ENCODE results near the gene SCN5A.

SCN5A gene

DNA sequence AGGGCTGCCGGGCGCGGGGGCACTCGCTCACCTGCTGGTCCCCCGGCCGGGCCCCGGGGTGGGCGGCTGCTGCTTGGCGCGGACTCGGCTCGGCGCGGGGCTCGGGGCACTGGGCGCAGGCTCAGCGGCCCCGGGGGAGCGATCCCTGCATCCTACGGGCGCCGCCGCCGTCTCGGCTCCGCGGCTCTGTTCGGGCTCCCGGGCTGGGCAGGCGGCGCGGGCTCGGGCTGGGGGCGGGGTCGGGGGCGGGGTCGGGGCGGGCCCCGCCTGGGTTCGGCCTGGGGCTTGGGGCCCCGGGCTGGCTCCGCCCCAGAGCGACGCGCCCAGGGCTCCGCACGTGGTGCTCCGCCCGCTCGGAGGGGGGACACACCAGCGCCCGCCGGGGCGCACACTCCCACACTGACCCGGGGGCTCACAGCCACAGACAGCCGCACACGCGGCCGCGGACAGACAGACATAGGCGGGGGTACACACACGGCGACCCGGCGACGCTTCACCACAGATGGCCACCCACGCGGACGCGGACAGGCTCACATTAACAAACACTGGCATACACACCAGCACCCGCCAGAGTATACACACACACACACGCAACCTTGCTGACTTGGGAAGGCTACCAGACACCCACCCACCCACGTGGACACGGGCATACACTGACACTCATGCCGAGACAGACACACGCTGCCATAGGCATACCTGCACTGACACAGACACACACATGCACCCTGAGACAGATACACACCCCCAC is at the start of gene SCN5A:
TSS of gene SCN5A (minus strand) at position 188 of the 748 bp plus-strand sequence. CDS start 16,380 bp downstream, outside the sequence.
- peak; percentile 39 for DNase-seq

DNA sequence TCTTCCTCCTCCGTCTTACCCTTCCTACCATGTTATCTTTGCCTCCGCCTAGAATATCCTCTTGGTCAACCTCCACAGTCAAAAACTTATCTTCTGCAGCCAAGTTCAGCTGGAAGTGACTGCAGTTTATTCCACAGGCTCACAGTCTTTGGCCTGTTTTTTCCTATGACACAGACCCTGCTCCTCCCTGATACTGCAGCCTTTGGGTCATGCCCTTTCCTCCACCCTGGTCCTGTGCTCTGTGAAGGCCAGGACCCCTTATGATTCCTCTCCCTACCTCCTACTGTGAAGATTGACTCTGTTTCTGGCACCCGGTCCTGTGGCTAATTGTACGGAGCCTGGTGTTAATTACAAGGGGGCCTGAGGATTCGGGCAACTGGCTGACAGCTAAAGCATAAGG is 49.3 kb upstream of the SCN5A start:
- DNase-seq, result no peak

DNA sequence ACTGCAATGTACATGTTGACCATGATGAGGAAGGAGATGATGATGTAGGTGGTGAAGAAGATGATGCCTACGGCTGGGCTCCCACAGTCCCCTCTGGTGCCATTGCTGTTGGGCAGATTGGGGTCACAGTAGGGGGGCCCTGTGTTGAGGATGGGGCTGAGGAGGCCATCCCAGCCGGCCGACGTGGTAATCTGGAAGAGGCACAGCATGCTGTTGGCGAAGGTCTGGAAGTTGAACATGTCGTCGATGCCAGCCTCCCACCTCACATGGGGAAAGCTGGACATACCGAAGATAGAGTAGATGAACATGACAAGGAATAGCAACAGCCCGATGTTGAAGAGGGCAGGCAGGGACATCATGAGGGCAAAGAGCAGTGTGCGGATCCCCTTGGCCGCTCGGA is 48.6 kb upstream of the SCN5A start:
- no peak for DNase-seq

DNA sequence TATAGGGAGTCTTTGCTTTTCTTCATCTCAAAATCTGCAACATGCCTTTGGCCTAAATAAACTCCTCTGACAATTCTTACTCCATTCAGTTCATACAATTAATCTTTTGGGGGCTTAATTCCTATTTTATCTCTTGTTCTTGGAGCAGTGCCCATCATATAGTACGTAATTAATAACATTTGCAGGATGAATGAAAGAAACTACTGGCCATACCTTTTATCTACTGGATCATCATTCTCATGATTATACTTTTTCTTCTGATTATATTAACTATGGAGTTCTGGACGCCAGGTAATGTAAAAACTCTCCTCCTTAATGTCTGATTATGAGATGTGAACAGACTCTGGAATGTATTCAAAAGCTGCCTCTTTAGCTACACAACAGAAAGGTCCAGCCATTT is 46.5 kb upstream of the SCN5A start:
- no peak for DNase-seq

DNA sequence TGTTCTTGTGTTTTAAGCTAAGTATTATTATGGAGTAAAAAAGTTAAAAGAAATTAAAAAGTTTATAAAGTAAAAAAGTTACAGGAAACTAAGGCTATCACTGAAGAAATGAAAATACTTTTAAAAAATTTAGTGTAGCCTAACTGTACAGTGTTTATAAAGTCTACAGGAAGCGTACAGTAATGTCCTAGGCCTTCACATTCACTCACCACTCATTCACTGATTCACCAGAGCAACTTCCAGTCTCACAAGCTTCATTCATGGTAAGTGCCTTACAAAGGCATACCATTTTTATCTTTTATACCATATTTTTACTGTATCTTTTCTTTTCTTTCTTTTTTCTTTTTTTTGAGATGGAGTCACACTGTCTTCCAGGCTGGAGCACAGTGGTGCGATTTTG is 40.7 kb upstream of the SCN5A start:
- DNase-seq, result no peak

DNA sequence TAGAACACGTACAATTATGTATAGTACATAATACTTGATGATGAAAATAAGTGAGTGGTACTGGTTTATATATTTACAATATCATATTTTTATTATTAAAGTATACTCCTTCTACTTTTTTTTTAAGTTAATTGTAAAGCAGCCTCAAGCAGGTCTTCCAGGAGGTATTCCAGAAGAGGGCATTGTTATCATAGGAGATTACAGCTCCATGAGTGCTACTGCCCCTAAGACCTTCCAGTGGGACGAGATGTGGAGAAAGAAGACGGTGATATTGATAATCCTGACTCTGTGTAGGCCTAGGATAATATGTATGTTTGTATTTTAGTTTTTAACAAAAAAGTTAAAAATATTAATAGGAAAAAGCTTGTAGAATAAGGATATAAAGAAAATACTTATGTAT is 40.3 kb upstream of the SCN5A start:
- peak; percentile 14 for DNase-seq

DNA sequence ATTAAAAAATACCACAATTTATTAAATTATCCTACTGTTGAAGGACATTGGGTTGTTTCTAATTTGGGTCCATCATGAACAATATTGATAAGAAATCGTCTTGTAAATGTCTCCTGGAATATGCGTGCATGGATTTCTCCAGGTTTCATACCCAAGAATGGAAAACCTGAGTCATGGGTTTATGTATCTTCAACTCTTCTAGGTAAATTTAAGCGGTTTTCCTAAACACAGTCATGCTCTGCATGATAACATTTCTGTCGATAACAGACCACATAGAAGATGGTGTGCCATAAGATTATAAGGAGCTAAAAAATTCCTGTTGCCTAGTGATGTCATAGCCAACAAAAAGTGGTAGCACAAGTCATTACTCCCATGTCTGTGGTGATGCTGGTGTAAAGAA is 39.9 kb upstream of the SCN5A start:
- no peak for DNase-seq

DNA sequence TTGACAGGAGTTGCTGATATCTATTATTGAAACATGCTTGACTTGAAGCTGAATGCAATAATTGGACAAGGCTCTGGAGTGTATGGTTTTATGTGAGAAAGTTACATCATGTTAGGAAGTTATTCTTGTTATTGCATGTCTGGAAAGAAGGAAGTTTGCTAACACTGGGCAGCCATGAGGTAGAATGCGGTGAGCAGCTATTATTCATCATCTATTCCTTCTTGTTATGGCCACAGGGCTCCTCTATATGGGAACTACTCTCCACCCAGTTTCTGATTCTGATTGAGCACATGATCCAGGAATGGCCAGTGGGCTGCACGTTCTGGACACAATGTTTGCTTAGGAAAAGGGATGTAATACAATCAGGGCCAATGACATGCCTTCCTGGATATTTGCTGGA is 37.8 kb upstream of the SCN5A start:
- DNase-seq, result no peak

DNA sequence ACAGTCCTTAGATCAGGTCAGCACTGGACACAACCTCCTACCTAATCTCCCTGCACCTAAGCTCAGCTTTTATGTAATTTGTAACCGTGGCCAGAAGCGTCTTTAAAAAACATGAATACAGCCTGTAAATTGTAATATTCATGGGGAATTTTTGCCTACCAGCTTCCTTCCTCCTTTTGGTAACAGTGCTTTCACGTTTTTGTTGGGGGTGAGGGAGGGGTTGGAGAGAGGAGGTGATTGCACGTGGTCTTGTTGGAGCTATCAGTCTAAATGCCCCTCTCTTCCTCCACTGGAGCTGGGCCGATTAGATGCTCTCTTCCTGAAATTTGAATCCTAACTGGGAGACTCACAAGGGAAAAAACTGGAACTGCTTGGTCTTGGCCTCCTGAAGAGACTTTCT is 35.1 kb upstream of the SCN5A start:
- DNase-seq, result no peak

DNA sequence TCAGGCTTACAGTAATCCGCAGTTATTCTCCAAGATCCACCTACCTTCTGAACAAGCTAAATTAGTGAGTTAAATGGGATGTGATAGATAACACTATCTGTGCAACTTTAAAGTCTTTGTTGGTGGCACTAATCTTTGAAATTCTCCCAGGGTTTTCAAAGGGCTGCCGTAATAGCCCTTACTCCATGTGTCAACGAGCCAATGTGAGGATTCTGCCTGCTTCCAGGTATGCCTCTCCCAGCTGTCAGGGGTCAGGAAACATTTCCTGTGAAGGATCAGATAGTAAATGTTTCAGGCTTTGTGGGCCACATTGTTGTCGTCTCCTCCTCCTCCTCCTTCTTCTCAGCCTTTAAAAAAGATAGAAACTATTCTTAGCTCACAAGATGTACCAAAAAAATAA is 20.2 kb upstream of the SCN5A start:
- no peak for DNase-seq

DNA sequence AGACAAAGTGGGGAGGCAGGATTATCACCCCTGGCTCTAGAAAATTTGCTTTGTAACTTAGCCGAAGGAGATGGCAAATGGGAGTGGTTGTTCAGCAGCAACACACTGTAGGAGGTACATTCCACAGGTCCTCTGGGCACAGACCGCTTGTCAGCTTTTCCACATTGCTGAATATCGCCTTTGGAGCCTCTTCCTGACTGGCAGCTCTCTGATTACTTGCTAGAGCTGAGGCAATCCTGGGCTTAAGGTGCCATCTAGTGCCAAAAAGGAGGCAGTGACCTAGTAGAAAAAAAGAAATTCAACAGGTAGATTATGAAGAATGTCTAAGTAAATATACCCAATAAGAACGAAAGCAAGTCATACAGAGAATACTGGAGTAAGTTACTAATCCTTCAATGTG is 13.1 kb upstream of the SCN5A start:
- peak; percentile 51 for DNase-seq

DNA sequence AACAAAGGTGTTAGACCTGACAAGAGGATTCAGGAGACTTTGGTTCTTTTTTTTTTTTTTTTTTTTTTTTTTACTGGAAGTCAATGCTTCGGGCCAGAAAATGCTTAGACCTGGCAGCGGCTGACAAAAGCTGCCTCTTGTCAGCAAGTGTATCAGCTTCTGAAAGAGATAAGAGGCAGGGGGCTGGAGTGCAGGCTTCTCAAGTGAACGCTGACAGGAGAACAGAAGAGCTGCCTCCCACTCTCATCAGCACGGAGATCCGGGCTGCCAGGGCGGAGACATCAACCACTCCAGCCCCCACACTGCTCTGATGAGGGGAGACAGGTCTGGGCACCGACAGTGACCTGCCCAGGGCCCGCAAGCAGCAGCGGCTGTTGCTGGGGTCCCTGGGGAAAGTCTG is 9.4 kb upstream of the SCN5A start:
- no peak for DNase-seq

DNA sequence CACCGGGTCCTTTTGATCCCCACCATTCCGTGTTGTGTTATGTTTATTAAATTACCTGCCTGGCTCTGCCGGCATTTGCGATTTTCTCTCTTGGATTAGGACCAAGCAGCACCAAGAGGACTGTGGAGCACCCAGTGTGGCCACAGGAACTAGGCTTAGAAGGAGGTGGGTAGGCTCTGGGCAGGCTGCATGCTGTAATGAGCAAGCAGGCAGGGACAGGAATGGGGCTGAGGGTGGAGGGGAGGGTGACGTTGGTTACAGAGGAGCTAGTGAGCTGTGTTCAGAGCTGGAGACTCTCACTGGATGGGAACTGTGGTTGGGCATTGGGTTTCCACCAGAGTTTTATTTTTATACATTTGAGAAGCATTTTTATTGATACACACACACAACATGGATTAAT is 7.9 kb upstream of the SCN5A start:
- no peak for DNase-seq

DNA sequence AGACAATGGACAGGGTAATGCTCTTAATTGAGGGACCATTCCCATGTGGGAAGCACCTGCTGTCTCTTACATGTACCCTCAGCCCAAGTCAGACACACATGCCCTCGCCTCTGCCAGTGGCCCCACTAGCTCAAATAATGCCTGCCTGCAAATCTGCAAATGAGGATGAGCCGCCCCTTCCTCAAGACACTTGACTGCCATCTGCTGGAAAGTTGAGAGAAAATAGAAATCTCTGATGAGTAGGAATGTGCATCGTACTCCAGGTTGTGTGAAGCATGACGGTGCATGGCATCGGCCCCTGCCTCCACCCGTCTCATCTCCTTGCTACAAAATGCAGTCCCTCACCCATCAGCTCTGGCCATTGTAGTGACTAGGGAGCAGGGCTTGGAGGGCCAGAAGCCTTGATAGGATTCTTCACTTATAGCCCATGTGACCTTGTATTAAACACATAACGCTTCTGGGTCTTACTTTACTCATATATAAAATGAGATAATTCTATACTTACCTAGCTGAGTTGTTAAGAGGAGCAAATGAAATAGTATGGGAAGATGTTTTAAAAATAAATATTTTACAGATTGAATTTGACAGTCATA is 6.3 kb upstream of the SCN5A start:
- peak; percentile 40 for DNase-seq

DNA sequence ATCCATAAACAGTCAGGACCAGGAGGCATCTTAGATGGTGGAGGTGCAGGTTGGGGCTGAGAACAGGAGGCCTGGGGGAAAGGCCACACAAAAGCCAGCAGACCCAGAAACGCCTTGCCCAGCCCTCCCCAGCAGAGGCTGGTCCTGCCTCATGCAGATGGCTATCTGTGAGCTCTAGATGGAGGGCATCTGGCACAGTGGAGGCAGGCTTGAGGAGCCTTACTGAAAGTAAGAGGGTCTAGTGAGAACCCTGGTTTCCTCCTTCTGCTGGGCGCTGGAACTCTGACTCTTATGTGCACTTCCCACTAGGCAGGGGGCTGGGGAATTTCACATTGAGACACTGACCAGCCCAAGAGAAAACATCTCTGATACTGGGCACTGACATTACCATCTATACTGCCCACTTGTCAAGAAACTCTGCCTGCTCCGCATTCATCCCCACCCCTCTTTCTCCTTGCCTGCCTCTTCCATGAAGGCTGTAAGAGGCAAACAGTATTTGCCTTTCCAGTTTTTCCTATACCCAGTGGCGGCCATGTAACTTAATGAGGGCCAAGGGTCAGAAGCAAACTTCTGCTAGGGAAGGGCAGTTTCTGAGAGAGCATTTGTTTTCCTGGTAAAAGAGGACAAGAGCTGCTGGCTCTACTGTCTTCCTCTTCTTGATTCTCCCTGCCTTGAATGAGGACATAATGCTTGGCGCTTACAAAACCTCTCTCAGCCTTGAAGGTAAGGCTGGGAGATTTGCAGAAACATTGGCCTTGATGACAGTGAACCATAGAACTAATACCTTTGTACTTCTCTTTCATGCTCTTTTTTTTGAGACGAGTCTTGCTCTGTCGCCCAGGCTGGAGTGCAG is 4.4 kb upstream of the SCN5A start:
- no peak for DNase-seq

DNA sequence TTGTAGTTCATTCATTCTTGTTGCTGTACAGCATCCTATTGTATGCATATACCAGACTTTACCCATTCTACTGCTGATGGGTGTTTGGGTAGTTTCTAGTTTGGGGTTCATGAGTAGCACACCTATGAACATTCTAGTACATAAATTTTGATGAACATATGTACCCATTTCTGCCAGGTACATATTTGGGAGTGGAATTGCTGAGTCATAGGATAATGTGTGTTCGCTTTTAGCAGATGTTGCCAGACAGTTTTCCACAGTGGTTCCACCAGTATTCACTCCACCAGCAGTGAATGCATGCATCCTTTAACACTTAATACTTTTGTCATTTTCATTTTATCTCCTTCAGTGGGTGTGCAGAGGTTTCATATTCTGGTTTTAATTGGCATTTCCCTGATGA is 3.4 kb upstream of the SCN5A start:
- no peak for DNase-seq

DNA sequence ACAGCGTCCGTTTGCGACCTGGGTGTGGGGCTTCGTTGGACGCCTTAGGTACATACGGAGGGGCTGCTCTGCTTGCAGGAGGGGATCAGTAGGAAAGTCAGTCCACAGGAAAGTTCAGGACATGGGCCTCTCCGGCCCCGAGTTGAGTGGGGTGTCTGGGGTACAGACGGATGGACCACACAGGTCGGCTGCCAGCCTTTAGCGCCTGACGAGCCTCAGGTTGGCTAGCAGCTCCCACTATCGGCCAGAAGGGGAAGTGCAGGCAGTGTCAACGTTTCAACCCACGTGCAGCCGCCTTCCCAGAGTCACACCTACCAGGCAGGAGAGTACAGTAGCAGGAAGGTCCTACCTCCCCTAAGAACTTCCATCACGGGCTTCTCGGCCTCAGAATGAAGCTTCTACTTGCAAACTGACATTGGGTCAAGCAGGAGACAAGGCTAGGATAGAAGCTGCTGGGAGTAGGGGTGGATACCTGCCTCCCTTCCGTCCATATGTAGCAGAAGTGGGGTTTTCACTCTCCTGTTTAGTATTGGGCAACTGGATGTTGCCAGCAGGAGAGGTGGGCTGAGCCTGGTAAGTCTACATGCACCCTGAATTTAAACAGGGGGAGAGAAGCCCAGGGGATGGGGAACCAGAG is 1.8 kb upstream of the SCN5A start:
- peak; percentile 39 for DNase-seq

DNA sequence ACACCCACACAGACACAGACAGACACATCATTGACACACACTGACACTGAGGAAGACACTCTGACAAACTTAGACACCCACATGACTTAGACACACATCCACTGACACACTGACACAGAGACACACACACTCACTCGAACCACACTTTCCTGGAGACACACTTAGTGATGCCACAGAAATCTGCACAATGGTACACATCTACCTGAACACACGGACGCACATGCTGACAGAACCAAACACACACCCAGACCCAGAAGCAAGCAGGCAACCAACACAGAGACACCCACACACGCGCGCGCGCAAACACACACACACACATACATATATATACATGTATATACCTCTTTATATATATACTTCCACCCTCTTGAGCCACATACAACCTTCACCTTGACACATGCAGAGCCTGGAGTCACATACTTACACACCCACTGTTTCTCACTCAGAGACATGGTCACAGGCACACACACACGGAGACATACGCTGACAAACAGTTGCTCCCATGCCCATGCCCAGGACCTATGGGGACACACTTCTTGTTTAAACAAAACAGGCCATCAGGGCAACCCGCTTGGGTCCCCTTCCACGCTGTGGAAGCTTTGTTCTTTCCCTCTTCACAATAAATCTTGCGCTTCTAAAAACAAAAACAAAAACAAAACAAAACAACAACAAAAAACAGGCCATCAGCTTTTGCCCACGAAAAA is 913 bp upstream of the SCN5A start:
- no peak for DNase-seq

DNA sequence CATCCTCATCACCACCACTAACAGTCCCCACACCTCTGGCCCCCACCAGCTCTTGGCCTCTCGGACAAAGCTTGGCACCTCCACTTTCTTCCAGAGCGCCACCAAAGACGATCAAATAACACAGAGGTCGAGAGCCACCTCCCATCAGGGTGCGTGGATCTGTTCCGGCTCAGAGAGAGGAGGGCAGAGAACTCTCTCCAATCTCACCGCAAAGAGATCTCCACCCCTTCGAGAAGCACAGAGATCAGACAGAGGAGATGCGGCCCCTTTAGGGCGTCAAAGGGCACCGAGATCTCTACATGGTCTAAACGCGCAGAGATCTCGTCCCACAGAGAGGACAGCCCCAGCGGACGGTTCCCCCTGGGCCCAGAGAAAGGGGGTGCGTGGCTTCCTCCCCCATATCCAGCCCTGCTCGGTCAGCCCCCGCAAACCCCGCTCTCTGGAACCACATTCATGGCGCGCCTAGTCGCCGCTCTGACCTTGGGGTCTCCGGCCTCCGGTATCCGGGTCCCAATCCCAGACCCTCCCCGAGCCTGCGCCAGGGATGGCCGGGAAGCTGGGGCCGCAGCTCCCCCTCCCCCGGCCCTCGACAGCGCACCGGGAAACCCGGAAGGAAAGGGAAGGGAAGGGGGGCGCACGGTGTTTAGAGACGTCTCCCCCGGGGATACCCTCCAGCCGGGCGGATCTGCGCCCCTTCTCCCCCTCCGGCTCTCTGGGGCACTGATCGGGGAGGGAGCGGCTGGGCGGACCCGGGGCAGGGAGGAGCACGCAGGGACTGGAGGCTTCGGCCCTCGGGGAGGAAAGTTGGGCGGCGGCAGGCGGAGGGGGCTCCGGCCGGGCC is 608 bp downstream of the SCN5A start:
- no peak for DNase-seq

DNA sequence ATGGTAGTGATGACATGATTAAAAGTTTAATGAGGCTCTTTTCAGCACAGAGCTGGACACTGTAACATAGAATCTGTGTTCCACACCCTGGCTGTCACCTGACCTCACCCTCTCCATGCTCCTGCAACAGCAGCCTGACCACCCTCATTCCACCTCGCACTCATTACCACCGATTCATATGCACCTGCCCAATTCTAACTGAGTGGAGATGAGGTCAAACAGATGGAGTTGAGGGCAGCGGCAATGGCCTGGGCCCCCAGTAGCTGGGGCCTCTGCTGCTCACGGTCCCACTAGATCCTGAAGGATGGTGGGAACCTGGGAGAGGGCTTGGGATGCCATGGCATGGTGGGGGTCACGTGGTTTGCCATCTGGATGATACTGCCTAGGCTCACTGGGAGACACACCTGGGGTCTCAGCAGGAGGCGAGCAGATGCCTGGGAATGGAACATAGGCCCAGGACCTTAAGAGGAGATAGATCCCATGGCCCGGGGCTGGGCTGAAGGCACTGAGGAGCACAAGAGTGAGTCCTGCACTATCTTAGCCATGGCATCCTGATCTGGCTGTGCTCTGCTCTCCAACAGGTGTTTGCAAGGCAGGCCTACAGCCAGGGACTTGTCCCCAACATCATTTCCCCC is 1.3 kb downstream of the SCN5A start:
- no peak for DNase-seq

DNA sequence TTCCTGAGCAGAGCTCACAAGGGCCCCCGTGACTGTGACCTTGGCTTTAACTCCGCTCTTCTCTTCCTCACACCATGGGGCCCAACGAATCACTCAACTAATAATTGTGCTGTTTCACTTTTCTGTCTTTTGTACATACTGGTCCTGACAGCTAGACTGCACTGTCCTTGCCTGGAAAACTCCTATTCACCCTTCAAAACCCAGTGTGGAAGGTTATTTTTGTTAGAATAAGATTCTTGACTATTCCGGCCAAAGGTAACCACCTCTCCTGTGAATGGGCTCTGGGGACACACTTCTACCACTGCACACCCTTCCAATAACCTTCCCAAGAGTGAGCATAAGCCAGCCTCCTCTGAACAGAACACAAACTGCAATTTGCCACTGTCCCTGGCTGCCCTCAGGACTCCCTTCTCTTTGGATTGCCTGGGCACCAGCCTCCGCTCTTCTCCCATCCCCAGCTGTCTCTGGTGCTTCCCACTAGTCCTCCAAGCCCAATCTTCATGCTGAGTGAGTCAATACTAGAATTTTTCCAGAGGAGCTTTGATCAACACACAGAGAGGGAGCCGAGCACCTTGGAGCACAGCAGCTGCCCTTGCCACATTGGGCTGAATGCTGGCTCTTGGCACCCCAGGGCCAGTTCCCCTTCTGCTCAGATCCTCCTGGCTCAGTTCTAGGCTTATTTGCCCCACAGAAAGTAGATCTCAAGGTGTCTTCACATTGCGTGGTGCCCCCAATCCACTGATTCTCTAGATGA is 2.1 kb downstream of the SCN5A start:
- DNase-seq, result no peak

All from NCI-H226 (cell line).